A673 (cell line): ENCODE results near the gene PRDM16. TPM values are rescaled to one million over a fixed set of nuclear protein-coding genes. Genes with fewer than 3 reads are reported as not detected.

ENCODE experiments used
- BruUV-seq: library from RNA; stranded (reverse); fragments of 400-500 nt; replicated peaks from 2 replicates; lab custom pipeline; 2021; lab: Mats Ljungman, UMichigan
- CTCF ChIA-PET: fragments of 300-600 bp; sonication (Branson Sonifier 250); formaldehyde crosslinking; loops from one replicate; lab custom pipeline; 2022; ENCODE audit warnings: antibody characterized with exemption; lab: Charles Lee
- POLR2A ChIA-PET: fragments of 300-600 bp; sonication (Branson Sonifier 250); formaldehyde crosslinking; loops from one replicate; lab custom pipeline; 2022; ENCODE audit warnings: antibody characterized with exemption; ENCODE audit not compliant: low non-redundant PET; lab: Charles Lee
- DNase-seq: peaks from one replicate; pipeline ENCODE4 v3.0.0-alpha.2; 2015; ENCODE audit warnings: low spot score
- H3K27ac ChIP-seq: fragments of 200-600 bp; sonication (generic); 2 replicates; pipeline ENCODE4 v1.5.1; 2016; ENCODE audit warnings: mixed run types, low read depth, mild to moderate bottlenecking, mixed read lengths, antibody characterized with exemption, low read length; ENCODE audit not compliant: poor library complexity, severe bottlenecking
- H3K27me3 ChIP-seq: fragments of 200-600 bp; sonication (generic); replicated peaks from 2 replicates; pipeline ENCODE4 v1.6.1; 2017; ENCODE audit warnings: mixed run types, low read depth, mild to moderate bottlenecking, mixed read lengths, antibody characterized with exemption, low read length; ENCODE audit not compliant: insufficient read depth, poor library complexity
- H3K36me3 ChIP-seq: fragments of 200-600 bp; sonication (generic); 2 replicates; pipeline ENCODE4 v1.6.1; 2016; ENCODE audit warnings: mixed run types, mild to moderate bottlenecking, mixed read lengths, antibody characterized with exemption, low read length; ENCODE audit not compliant: insufficient read depth, poor library complexity, severe bottlenecking
- H3K4me1 ChIP-seq: fragments of 200-600 bp; sonication (generic); 2 replicates; pipeline ENCODE4 v1.6.1; 2017; ENCODE audit warnings: mixed run types, mild to moderate bottlenecking, mixed read lengths, antibody characterized with exemption, low read length; ENCODE audit not compliant: insufficient read depth, poor library complexity, severe bottlenecking
- H3K4me3 ChIP-seq: fragments of 200-600 bp; sonication (generic); 2 replicates; pipeline ENCODE4 v1.5.1; 2016; ENCODE audit warnings: low read depth, mixed run types, mild to moderate bottlenecking, mixed read lengths, low read length; ENCODE audit not compliant: poor library complexity, severe bottlenecking
- H3K9me3 ChIP-seq: fragments of 200-600 bp; sonication (generic); 2 replicates; pipeline ENCODE4 v1.6.1; 2016; ENCODE audit warnings: mixed run types, low read depth, mild to moderate bottlenecking, mixed read lengths, antibody characterized with exemption, low read length; ENCODE audit not compliant: poor library complexity, severe bottlenecking
- CTCF ChIP-seq: fragments of 300-800, 200-600 bp; sonication (generic); conservative IDR thresholded peaks from 2 replicates; pipeline ENCODE4 v1.5.1; 2017; ENCODE audit warnings: low read depth, mild to moderate bottlenecking, antibody characterized with exemption, low read length, moderate library complexity, mixed read lengths
- EZH2 ChIP-seq: fragments of 200-600 bp; sonication (generic); IDR thresholded peaks from 2 replicates; pipeline ENCODE4 v1.6.1; 2017; ENCODE audit warnings: borderline replicate concordance, low read depth, mild to moderate bottlenecking, mixed read lengths, antibody characterized with exemption, low read length; ENCODE audit not compliant: poor library complexity, severe bottlenecking
- intact Hi-C: fragments of 100-400 bp; cut with micrococcal nuclease; formaldehyde crosslinking; loops from one replicate; pipeline ENCODE4 v1.10.0; 2022; ENCODE audit not compliant: unreplicated experiment
- total RNA-seq: library from RNA; stranded (reverse); gene quantifications from 2 replicates; pipeline ENCODE4 v1.2.3, GENCODE V29; 2021

PRDM16 gene
- total RNA-seq, 1 experiment from 2014 or later = 0.49 TPM

- H3K27ac ChIP-seq = no peak overlapping the region
- ChIA-PET CTCF (no interaction called here), POLR2A (no interaction called here)
- no peak overlapping the region for H3K4me3 ChIP-seq
- no peak for TF ChIP-seq CTCF
- TF ChIP-seq EZH2 = no peak
- H3K9me3 ChIP-seq = no peaks in the 10 kb centered on the region
- no TSS peak for BruUV-seq
- peaks cover 66% of the 10 kb centered on the region for H3K27me3 ChIP-seq
- no peak for DNase-seq
- H3K4me1 ChIP-seq = no peaks in the 10 kb centered on the region
- no peaks in the 10 kb centered on the region for H3K36me3 ChIP-seq
- intact Hi-C loops = no loop called here
These were observed 148.2 kb downstream of the PRDM16 start for GRCh38 chr1:3217181-3217641.

- DNase-seq = no peak
- ChIA-PET POLR2A (no interaction called here), CTCF (no interaction called here)
- no TSS peak for BruUV-seq
- TF ChIP-seq EZH2 = no peak
- no peak for TF ChIP-seq CTCF
- no peak overlapping the region for H3K27ac ChIP-seq
- no peak overlapping the region for H3K4me3 ChIP-seq
- intact Hi-C loops = no loop called here
- no peaks in the 10 kb centered on the region for H3K36me3 ChIP-seq
- H3K9me3 ChIP-seq = no peaks in the 10 kb centered on the region
- no peaks in the 10 kb centered on the region for H3K4me1 ChIP-seq
- H3K27me3 ChIP-seq = peaks cover 70% of the 10 kb centered on the region
These were observed 149.1 kb downstream of the PRDM16 start for GRCh38 chr1:3217979-3218679.

GRCh38 chr1:3219005-3219790 lies 150.2 kb downstream of the PRDM16 start:
- H3K27me3 ChIP-seq = peaks cover 79% of the 10 kb centered on the region
- intact Hi-C loops = no loop called here
- no peak for TF ChIP-seq CTCF
- TF ChIP-seq EZH2 = peak; percentile 56
- H3K27ac ChIP-seq = no peak overlapping the region
- ChIA-PET CTCF (no interaction called here), POLR2A (no interaction called here)
- H3K9me3 ChIP-seq = no peaks in the 10 kb centered on the region
- H3K4me3 ChIP-seq = no peak overlapping the region
- no peaks in the 10 kb centered on the region for H3K4me1 ChIP-seq
- no peaks in the 10 kb centered on the region for H3K36me3 ChIP-seq
- BruUV-seq = no TSS peak
- DNase-seq = no peak
